GM12875 (cell line): Measurements from ENCODE around the gene WDR1.

Experiments
- H3K4me3 ChIP-seq: one replicate; pipeline ENCODE4 v1.5.1; 2011; ENCODE audit warnings: low read depth, low read length, control low read depth
- TF ChIP-seq, protein P1 (sequence below): IDR thresholded peaks from 2 replicates; pipeline ENCODE4 v1.5.1; 2011; ENCODE audit warnings: low read depth, mild to moderate bottlenecking, control low read depth, inconsistent platforms, low read length, moderate library complexity, borderline replicate concordance; ENCODE audit not compliant: insufficient read depth

WDR1 gene

DNA sequence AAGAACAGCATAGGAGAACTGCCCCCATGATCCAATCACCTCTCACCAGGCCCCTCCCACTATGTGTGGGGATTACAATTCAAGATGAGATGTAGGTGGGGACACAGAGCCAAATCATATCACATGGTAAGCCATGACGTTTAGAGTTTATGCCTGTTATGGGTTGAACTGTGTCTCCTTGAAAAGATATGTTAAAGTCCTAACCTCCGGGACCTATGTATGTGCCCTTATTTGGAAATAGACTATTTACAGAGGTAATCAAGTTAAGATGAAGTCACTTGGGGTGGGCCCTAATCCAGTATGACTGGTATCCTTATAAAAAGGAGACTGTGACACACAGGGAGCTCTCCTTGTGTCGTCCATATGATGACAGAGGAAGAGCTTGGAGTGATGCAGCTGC lies 70.1 kb downstream of the WDR1 start:
- TF ChIP-seq, protein P1, sequence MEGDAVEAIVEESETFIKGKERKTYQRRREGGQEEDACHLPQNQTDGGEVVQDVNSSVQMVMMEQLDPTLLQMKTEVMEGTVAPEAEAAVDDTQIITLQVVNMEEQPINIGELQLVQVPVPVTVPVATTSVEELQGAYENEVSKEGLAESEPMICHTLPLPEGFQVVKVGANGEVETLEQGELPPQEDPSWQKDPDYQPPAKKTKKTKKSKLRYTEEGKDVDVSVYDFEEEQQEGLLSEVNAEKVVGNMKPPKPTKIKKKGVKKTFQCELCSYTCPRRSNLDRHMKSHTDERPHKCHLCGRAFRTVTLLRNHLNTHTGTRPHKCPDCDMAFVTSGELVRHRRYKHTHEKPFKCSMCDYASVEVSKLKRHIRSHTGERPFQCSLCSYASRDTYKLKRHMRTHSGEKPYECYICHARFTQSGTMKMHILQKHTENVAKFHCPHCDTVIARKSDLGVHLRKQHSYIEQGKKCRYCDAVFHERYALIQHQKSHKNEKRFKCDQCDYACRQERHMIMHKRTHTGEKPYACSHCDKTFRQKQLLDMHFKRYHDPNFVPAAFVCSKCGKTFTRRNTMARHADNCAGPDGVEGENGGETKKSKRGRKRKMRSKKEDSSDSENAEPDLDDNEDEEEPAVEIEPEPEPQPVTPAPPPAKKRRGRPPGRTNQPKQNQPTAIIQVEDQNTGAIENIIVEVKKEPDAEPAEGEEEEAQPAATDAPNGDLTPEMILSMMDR = no peak

DNA sequence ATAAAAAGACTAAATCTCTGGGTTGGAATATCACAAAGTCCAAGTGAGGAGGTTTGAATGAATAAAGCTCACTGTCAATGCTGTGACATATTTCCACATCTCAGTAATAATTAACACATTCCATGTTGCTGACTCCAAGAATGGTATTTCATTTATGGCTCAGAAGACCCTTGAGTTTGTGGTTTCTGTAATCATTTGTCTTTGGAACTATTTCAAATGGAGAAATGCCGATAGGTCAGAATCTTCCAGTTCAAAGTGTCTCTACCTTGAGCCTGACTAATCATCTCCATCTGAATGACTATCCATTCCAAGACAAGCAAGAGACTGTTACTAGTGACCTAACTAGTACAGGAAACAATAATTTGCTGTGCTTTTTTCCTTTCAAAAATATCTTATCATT lies 71.1 kb downstream of the WDR1 start:
- TF ChIP-seq, protein P1 = no peak
- no peak overlapping the region for H3K4me3 ChIP-seq

More for the DNA sequence above, 70.1 kb downstream of the WDR1 start:
- no peak overlapping the region for H3K4me3 ChIP-seq

DNA sequence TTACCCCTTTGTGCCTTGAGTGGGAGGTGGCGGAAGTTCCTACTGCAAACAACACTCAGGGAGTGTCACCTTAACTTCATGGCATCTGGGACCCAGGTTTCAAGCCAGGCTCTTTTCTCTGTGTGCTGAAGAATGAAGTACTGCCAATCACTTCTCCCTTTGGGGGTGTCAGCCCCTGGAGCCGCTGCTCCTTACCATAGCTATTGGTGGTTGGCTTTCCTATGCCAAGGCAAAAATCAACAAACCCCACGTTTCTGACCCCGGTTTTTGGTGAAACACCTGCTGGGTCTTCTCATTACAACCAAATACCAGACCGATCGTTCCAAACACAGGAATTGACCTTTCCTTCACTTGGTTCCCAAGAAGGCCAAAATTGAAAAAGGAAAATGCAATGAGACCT lies 75.6 kb downstream of the WDR1 start:
- no peak overlapping the region for H3K4me3 ChIP-seq
- TF ChIP-seq, protein P1 = no peak

DNA sequence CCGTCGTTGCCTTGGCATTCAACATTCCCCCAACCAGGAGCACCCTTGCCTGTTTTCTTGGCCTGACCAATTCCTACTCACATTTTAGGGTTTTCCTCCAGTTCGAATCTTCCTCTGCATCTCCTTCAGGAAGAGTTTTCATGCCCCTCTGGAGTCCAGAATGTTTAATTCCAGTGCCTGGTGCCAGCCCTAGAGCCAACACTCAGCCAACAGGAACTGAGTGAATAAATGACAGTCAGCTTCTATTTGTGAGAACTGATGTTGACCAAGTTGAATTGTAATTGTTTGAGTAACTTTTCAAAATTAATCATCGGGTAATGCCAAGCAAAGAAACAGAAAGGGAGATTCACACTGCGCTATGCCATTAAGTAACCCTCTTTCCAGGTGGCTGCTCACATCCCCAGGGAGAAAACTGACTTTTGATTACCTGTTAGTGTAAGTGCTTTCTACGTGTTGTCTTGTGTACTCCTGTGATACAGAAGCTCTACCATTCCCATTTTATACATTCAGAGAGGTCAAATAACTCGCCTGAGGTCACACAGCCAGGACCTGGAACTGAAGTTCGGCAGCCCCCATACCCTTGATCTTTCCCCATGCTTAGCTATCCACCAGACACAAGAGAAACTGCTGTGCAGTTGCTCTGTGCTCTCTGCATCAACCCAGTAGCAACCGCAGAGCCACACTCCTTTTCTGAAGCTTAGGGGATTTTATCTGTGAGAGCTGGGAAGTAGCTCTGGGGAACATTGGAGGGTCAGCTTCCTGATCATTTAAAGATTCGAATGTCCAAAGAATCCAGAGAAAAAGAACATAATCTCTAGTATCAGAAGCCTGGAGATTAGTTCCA lies 76.3 kb downstream of the WDR1 start:
- TF ChIP-seq, protein P1 = no peak
- H3K4me3 ChIP-seq = no peak overlapping the region

DNA sequence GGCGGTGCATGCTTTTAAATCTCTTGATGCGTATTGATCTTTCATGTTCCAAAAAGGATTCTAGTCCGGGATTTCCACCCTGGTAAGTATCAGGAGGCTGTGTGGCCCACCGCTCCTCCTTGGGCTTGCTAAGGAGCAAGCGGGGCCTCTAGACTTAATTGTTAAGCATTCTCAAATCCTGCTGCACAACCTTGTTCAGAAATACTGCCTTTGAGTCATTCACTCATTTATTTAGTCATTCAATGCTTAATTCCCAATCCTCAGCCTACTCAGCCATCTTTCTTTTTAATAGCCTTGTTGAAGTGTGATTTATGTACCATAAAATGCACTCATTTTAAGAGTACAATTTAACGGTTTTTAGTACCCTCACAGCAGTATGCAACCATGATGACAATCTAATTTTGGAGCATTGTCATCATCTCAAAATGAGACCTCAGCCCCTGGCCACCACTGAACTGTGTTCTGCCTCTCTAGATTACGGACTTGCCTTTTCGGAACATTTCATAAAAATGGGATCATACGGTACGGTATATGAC lies 79.7 kb downstream of the WDR1 start:
- H3K4me3 ChIP-seq = no peak overlapping the region
- TF ChIP-seq, protein P1 = no peak

DNA sequence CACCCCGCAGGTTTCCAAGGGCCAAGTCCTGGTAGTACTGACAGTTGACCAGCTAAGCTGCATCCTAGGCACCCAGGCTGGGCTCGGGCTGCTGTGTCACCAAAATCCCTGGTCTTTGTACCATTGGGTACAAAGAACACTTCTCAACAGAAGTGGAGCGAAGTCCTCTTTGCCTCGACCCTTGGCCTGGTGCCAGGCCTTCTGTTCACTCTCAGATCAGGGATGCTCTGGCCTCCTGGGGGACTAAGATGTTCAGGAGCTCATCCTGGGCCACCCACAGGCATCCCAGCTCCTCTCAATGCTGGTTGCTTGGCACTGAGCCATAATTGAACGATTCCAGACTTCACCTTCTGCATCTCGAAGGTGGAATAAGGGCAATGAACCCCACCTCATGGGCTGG lies 81.5 kb downstream of the WDR1 start:
- TF ChIP-seq, protein P1 = no peak
- H3K4me3 ChIP-seq = no peak overlapping the region

DNA sequence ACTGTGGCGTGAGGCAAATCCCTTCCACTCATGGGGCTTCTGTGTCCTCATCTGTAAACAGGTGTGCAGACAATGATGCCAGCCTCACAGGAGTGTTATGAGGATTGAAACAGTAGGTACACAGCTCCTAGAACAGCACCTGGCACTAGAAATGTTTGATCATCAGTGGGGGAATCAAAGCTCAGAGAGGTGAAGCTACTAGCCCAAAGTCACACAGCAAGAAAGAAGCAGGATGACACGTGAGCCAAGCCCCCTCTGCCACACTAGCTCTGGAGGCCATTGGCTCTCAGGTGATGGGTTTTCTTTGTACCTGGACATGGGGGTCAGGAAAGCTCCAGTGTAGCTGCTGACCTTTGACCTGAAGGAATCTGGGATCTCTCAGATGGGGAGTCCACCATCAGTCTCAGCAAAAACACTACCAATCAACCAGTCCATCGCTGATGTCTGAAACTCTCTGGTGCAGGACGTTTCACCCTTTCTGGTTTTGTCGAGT lies 81.9 kb downstream of the WDR1 start:
- TF ChIP-seq, protein P1 = no peak
- no peak overlapping the region for H3K4me3 ChIP-seq
